Sigmoid colon (tissue), 7 donors: ENCODE results near the gene ABCC1. TPM values are rescaled to one million over a fixed set of nuclear protein-coding genes. Genes with fewer than 3 reads are reported as not detected.
A peak's percentile ranks its signal among the peaks of the same experiment; 100 is the strongest.

Source experiments
- DNase-seq: peaks from one replicate; pipeline ENCODE4 v3.0.0-alpha.2; 2019
- H3K27ac ChIP-seq, 4 donors: fragments of 200-600 bp; sonication (generic); one replicate each; pipeline ENCODE4 v1.5.1; 2016 to 2019; ENCODE audit warnings: mild to moderate bottlenecking in 1 of 4
- H3K27me3 ChIP-seq, 3 donors: fragments of 200-600 bp; sonication (generic); one replicate each; pipeline ENCODE4 v1.5.1; 2019; ENCODE audit warnings: mild to moderate bottlenecking in 1 of 3
- H3K36me3 ChIP-seq, 4 donors: fragments of 200-600 bp; sonication (generic); one replicate each; pipeline ENCODE4 v1.5.1; 2016 to 2019
- H3K4me1 ChIP-seq, 4 donors: fragments of 200-600 bp; sonication (generic); one replicate each; pipeline ENCODE4 v1.5.1; 2017 to 2019
- H3K4me3 ChIP-seq, 4 donors: fragments of 200-600 bp; sonication (generic); one replicate each; pipeline ENCODE4 v1.5.1; 2017 to 2019; ENCODE audit warnings: mild to moderate bottlenecking in 2 of 4, moderate library complexity in 1 of 4
- H3K9me3 ChIP-seq, 4 donors: fragments of 200-600 bp in 3 of 4; sonication (generic) in 3 of 4; one replicate each; pipeline versions ENCODE4 v1.5.1 to v1.6.1; 2013 to 2019
- CTCF ChIP-seq, 4 experiments: fragments of 450-650 bp in 3 of 4; fragments of 200-600 bp in 1 of 4; IDR thresholded peaks; one replicate each; pipeline ENCODE4 v1.5.1; 2016 to 2019; ENCODE audit warnings: antibody characterized with exemption in 4 of 4, mild to moderate bottlenecking in 3 of 4, moderate library complexity in 2 of 4
- EP300 ChIP-seq, 4 donors: sonication (generic); formaldehyde crosslinking; IDR thresholded peaks; one replicate each; pipeline ENCODE4 v1.6.1; 2017; ENCODE audit warnings: antibody characterized with exemption in 4 of 4
- POLR2A ChIP-seq, 2 donors: fragments of 450-650 bp; IDR thresholded peaks; one replicate each; pipeline ENCODE4 v1.6.1; 2016; ENCODE audit warnings: antibody characterized with exemption in 2 of 2, mild to moderate bottlenecking in 2 of 2, moderate library complexity in 2 of 2
- POLR2AphosphoS5 ChIP-seq, 4 donors: sonication (generic); formaldehyde crosslinking; IDR thresholded peaks; one replicate each; pipeline ENCODE4 v1.6.1; 2017; ENCODE audit warnings: antibody characterized with exemption in 4 of 4
- WGBS, 2 donors: extraction: QIAGEN DNeasy Blood & Tissue Kit; methylation state at CpG; one replicate each; pipeline ENCODE4 v1.1.7; 2013; 5-methylcytosine and 5-hydroxymethylcytosine counted together
- intact Hi-C: fragments of 100-400 bp; cut with DNase I; formaldehyde crosslinking; loops from one replicate; pipeline ENCODE4 v1.15.1; 2023
- polyA plus RNA-seq, 3 donors: library from polyadenylated mRNA; stranded (reverse); fragments of 200-250 nt; gene quantifications; one replicate each; pipeline ENCODE4 v1.2.3, GENCODE V29; 2013
- total RNA-seq, 4 donors: library from RNA; depleted of rRNA; stranded (reverse); fragments of >200 nt; gene quantifications; one replicate each; pipeline ENCODE4 v1.1.0, GENCODE V29; 2016
- donor health status: healthy with polysubstance abuse.
- donor health status: Bipolar disorder and iron deficiency.
- donor health status: healthy.

Gene ABCC1
- total and polyA plus RNA-seq, 7 donors: 1.8 to 51.8 (median 22.5) TPM

GRCh38 chr16:16141784-16142396 is 192.5 kb downstream of the ABCC1 start:
- no peaks in the 10 kb centered on the region for H3K27me3 ChIP-seq
- intact Hi-C loops: no loop called here
- WGBS, 2 donors: 81 to 93% methylated on average over 7 of the region's 7 CpGs
- H3K9me3 ChIP-seq: no peaks in the 10 kb centered on the region
- peak overlapping the region in 3 of 4 donors; percentile 16 to 68 (median 62) for H3K27ac ChIP-seq
- peaks cover 0 to 27% (median 4%) of the 10 kb centered on the region in 4 donors for H3K4me1 ChIP-seq
- H3K4me3 ChIP-seq: no peak overlapping the region
- no peak for DNase-seq
- H3K36me3 ChIP-seq: peaks cover 21 to 68% (median 46%) of the 10 kb centered on the region in 4 donors
- TF ChIP-seq EP300 (IDR thresholded peaks at IDR 0.05): no peak
- no peak for TF ChIP-seq POLR2A (IDR thresholded peaks at IDR 0.05)
- no peak for TF ChIP-seq POLR2AphosphoS5 (IDR thresholded peaks at IDR 0.05)
- no peak for TF ChIP-seq CTCF (IDR thresholded peaks at IDR 0.05)

- Histone ChIP-seq H3K36me3 (peaks cover 19 to 55% (median 35%) of the 10 kb centered on the region in 4 donors), H3K4me3 (no peak overlapping the region), H3K27ac (peak overlapping the region in 1 of 4 donors; percentile 62), H3K9me3 (no peaks in the 10 kb centered on the region), H3K27me3 (no peaks in the 10 kb centered on the region), H3K4me1 (peaks cover 0 to 34% (median 6%) of the 10 kb centered on the region in 4 donors)
- WGBS, 2 donors: 88 to 93% methylated on average over 15 of the region's 15 CpGs
- DNase-seq: no peak
- intact Hi-C loops: no loop called here
- TF ChIP-seq EP300 (IDR thresholded peaks at IDR 0.05) (no peak), CTCF (IDR thresholded peaks at IDR 0.05) (peak in 2 of 4 experiments; percentile 14 to 27)
Observed at GRCh38 chr16:16143038-16143763, 193.8 kb downstream of the ABCC1 start.

GRCh38 chr16:16143931-16144330 is 194.5 kb downstream of the ABCC1 start:
- H3K27ac ChIP-seq: peak overlapping the region in 1 of 4 donors; percentile 35
- H3K36me3 ChIP-seq: peaks cover 16 to 48% (median 28%) of the 10 kb centered on the region in 4 donors
- H3K9me3 ChIP-seq: no peaks in the 10 kb centered on the region
- H3K4me1 ChIP-seq: peaks cover 0 to 41% (median 11%) of the 10 kb centered on the region in 4 donors
- no peak for TF ChIP-seq POLR2A (IDR thresholded peaks at IDR 0.05)
- TF ChIP-seq POLR2AphosphoS5 (IDR thresholded peaks at IDR 0.05): no peak
- no peak for TF ChIP-seq CTCF (IDR thresholded peaks at IDR 0.05)
- TF ChIP-seq EP300 (IDR thresholded peaks at IDR 0.05): no peak
- H3K27me3 ChIP-seq: no peaks in the 10 kb centered on the region
- H3K4me3 ChIP-seq: no peak overlapping the region
- intact Hi-C loops: no loop called here
- WGBS, 2 donors: 93 to 95% methylated on average over 8 of the region's 8 CpGs
- no peak for DNase-seq

GRCh38 chr16:16144416-16144815 is 195.0 kb downstream of the ABCC1 start:
- no peak for TF ChIP-seq EP300 (IDR thresholded peaks at IDR 0.05)
- no peak for TF ChIP-seq POLR2AphosphoS5 (IDR thresholded peaks at IDR 0.05)
- TF ChIP-seq CTCF (IDR thresholded peaks at IDR 0.05): no peak
- no peak for TF ChIP-seq POLR2A (IDR thresholded peaks at IDR 0.05)
- H3K27ac ChIP-seq: peak overlapping the region in 1 of 4 donors; percentile 35
- WGBS, 2 donors: 92 to 96% methylated on average over 5 of the region's 5 CpGs

More at GRCh38 chr16:16144416-16144815, 195.0 kb downstream of the ABCC1 start:
- Histone ChIP-seq H3K4me3 (no peak overlapping the region), H3K27me3 (no peaks in the 10 kb centered on the region), H3K9me3 (no peaks in the 10 kb centered on the region), H3K36me3 (peaks cover 12 to 43% (median 24%) of the 10 kb centered on the region in 4 donors), H3K4me1 (peaks cover 0 to 46% (median 15%) of the 10 kb centered on the region in 4 donors)
- DNase-seq: no peak
- intact Hi-C loops: no loop called here
